CD14-positive monocyte (primary cell): Measurements from ENCODE around the gene CENPM. TPM values are rescaled to one million over a fixed set of nuclear protein-coding genes. Genes with fewer than 3 reads are reported as not detected.

Experiments used
- DNase-seq, 3 donors: peaks; one replicate each; pipeline ENCODE4 v3.0.0-alpha.2; 2011 to 2022
- H2AFZ ChIP-seq: 2 replicates; pipeline ENCODE4 v1.6.0; 2012; ENCODE audit warnings: mild to moderate bottlenecking, low read depth, low read length, inconsistent platforms; ENCODE audit not compliant: insufficient read depth, poor library complexity, severe bottlenecking
- H3K27ac ChIP-seq, 2 donors: 1 replicate in 1 of 2; 2 replicates in 1 of 2; pipeline ENCODE4 v1.5.1; 2012 to 2013; ENCODE audit warnings: low read length in 2 of 2, control low read depth in 1 of 2, inconsistent platforms in 1 of 2, low read depth in 1 of 2, mild to moderate bottlenecking in 1 of 2
- H3K27me3 ChIP-seq, 2 donors: one replicate each; pipeline versions ENCODE4 v1.6.0 to v1.6.1; 2011 to 2013; ENCODE audit warnings: low read length in 2 of 2; ENCODE audit not compliant: control insufficient read depth in 2 of 2, insufficient read depth in 2 of 2
- H3K36me3 ChIP-seq, 2 donors: replicated peaks in 1 of 2; 1 replicate in 1 of 2; 2 replicates in 1 of 2; pipeline versions ENCODE4 v1.5.1 to v1.6.1; 2012 to 2013; ENCODE audit warnings: low read length in 2 of 2, control low read depth in 1 of 2, inconsistent platforms in 1 of 2, mild to moderate bottlenecking in 1 of 2; ENCODE audit not compliant: insufficient read depth in 2 of 2, control insufficient read depth in 1 of 2
- H3K4me1 ChIP-seq, 2 donors: 1 replicate in 1 of 2; 2 replicates in 1 of 2; pipeline versions ENCODE4 v1.5.1 to v1.6.1; 2012 to 2013; ENCODE audit warnings: low read length in 2 of 2, control low read depth in 1 of 2, inconsistent platforms in 1 of 2, mild to moderate bottlenecking in 1 of 2, moderate library complexity in 1 of 2; ENCODE audit not compliant: insufficient read depth in 2 of 2, control insufficient read depth in 1 of 2
- H3K4me2 ChIP-seq: replicated peaks from 2 replicates; pipeline ENCODE3; 2012; ENCODE audit warnings: low read length, moderate library complexity, mild to moderate bottlenecking; ENCODE audit not compliant: poor library complexity, severe bottlenecking; ENCODE audit errors: extremely low read depth
- H3K4me3 ChIP-seq, 3 experiments: fragments of 200-600 bp in 1 of 3; sonication (generic) in 1 of 3; replicated peaks in 1 of 3; 1 replicate in 2 of 3; 2 replicates in 1 of 3; pipeline ENCODE4 v1.5.1; 2011 to 2013; ENCODE audit warnings: low read length in 3 of 3, mild to moderate bottlenecking in 3 of 3, control low read depth in 2 of 3, low read depth in 2 of 3, inconsistent platforms in 1 of 3, moderate library complexity in 1 of 3
- H3K79me2 ChIP-seq: 2 replicates; pipeline ENCODE4 v1.6.0; 2012; ENCODE audit warnings: mild to moderate bottlenecking, control low read depth, inconsistent platforms, low read length, moderate library complexity; ENCODE audit not compliant: insufficient read depth
- H3K9ac ChIP-seq: 2 replicates; pipeline ENCODE4 v1.6.0; 2017; ENCODE audit warnings: low read length, mild to moderate bottlenecking; ENCODE audit not compliant: insufficient read depth, poor library complexity, severe bottlenecking
- H3K9me3 ChIP-seq, 2 donors: replicated peaks in 1 of 2; 1 replicate in 1 of 2; 2 replicates in 1 of 2; pipeline versions ENCODE4 v1.5.1 to v1.6.1; 2012 to 2013; ENCODE audit warnings: low read length in 2 of 2, control low read depth in 1 of 2; ENCODE audit not compliant: control insufficient read depth in 1 of 2, insufficient read depth in 1 of 2
- H4K20me1 ChIP-seq: 2 replicates; pipeline ENCODE4 v1.6.0; 2012; ENCODE audit warnings: mild to moderate bottlenecking, low read length, control low read depth, moderate library complexity; ENCODE audit not compliant: insufficient read depth
- H3K27ac Mint-ChIP-seq, 7 donors: one replicate each; pipeline ENCODE4 v1.8.0; 2020; ENCODE audit warnings: mild to moderate bottlenecking in 7 of 7, mixed read lengths in 7 of 7, moderate library complexity in 6 of 7, inconsistent platforms in 2 of 7
- H3K27me3 Mint-ChIP-seq, 3 donors: one replicate each; pipeline ENCODE4 v1.8.0; 2021 to 2022; ENCODE audit warnings: low read depth in 3 of 3, mild to moderate bottlenecking in 3 of 3, mixed read lengths in 3 of 3, moderate library complexity in 3 of 3, inconsistent platforms in 1 of 3
- H3K36me3 Mint-ChIP-seq, 2 donors: one replicate each; pipeline ENCODE4 v1.8.0; 2020; ENCODE audit warnings: mixed read lengths in 2 of 2, inconsistent platforms in 1 of 2, mild to moderate bottlenecking in 1 of 2
- H3K4me1 Mint-ChIP-seq: one replicate; pipeline ENCODE4 v1.8.0; 2020; ENCODE audit warnings: mild to moderate bottlenecking, mixed read lengths
- H3K4me3 Mint-ChIP-seq, 2 donors: one replicate each; pipeline ENCODE4 v1.8.0; 2020; ENCODE audit warnings: mild to moderate bottlenecking in 2 of 2, mixed read lengths in 2 of 2, moderate library complexity in 1 of 2
- H3K9me3 Mint-ChIP-seq, 7 donors: one replicate each; pipeline ENCODE4 v1.8.0; 2020 to 2022; ENCODE audit warnings: mixed read lengths in 7 of 7, mild to moderate bottlenecking in 6 of 7, moderate library complexity in 6 of 7, inconsistent platforms in 2 of 7
- WGBS: methylation state at CpG from one replicate; pipeline ENCODE4 v1.1.5; 2013; ENCODE audit warnings: missing lambda C conversion rate; ENCODE audit not compliant: insufficient coverage; 5-methylcytosine and 5-hydroxymethylcytosine counted together
- intact Hi-C, 2 donors: fragments of 100-400 bp; cut with micrococcal nuclease; formaldehyde crosslinking; loops; one replicate each; pipeline versions ENCODE4 v1.15.0 to v1.15.1; 2023
- polyA plus RNA-seq, 3 donors: library from polyadenylated mRNA; depleted of rRNA in 1 of 3; unstranded in 2 of 3; stranded (reverse) in 1 of 3; fragments of 300-500 nt in 2 of 3; fragments of >200 nt in 1 of 3; fragmentation: Illumina TruSeq in 2 of 3; gene quantifications; 1 replicate in 2 of 3; 2 replicates in 1 of 3; pipeline ENCODE4 v1.2.3, GENCODE V29; 2012 to 2021
- TF ChIP-seq, protein P1 (sequence below): fragments of 200-600 bp; IDR thresholded peaks from one replicate; pipeline ENCODE4 v1.8.0; 2022; ENCODE audit warnings: antibody characterized with exemption, mild to moderate bottlenecking

The CENPM gene
- polyA plus RNA-seq, 3 donors, result 0.20 TPM; not detected in 2

DNA sequence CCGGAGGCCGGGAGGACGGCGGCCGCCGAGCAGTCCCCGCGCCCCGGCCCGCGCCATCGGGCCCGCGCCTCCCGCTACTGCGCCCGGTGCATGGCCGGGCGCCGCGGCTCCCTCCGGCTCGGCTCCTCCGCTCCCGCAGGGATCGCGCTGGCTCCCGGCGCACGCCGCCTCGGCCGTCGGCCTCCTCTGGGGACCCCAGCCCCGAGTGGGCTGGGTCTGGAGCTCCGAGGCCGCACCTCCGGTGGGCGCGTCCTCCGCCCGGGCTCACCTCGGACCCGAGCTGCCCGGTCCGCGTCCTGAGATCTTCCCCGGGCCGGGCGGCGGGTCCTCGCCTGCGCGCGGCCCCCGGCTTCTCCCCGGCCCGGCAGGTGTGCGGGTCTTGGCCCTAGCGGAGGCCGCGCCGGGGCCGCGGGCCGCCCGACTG is 32.3 kb downstream of the CENPM start:
- H3K27ac Mint-ChIP-seq, result no peak overlapping the region
- Histone ChIP-seq H3K27me3 (peaks cover 46 to 67% of the 10 kb centered on the region in 2 donors), H4K20me1 (peaks cover 7% of the 10 kb centered on the region), H3K9ac (no peak overlapping the region), H2AFZ (no peak overlapping the region), H3K36me3 (no peaks in the 10 kb centered on the region), H3K4me1 (peaks cover 36 to 56% of the 10 kb centered on the region in 2 donors), H3K27ac (no peak overlapping the region), H3K4me3 (peak overlapping the region in 1 of 3 experiments; percentile 39), H3K9me3 (peaks cover 0 to 35% of the 10 kb centered on the region in 2 donors), H3K4me2 (peak overlapping the region; percentile 57), H3K79me2 (no peaks in the 10 kb centered on the region)
- DNase-seq, result no peak
- TF ChIP-seq, protein P1, sequence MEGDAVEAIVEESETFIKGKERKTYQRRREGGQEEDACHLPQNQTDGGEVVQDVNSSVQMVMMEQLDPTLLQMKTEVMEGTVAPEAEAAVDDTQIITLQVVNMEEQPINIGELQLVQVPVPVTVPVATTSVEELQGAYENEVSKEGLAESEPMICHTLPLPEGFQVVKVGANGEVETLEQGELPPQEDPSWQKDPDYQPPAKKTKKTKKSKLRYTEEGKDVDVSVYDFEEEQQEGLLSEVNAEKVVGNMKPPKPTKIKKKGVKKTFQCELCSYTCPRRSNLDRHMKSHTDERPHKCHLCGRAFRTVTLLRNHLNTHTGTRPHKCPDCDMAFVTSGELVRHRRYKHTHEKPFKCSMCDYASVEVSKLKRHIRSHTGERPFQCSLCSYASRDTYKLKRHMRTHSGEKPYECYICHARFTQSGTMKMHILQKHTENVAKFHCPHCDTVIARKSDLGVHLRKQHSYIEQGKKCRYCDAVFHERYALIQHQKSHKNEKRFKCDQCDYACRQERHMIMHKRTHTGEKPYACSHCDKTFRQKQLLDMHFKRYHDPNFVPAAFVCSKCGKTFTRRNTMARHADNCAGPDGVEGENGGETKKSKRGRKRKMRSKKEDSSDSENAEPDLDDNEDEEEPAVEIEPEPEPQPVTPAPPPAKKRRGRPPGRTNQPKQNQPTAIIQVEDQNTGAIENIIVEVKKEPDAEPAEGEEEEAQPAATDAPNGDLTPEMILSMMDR, result no peak
- H3K4me1 Mint-ChIP-seq, result peaks cover 33% of the 10 kb centered on the region
- peaks cover 54 to 75% (median 66%) of the 10 kb centered on the region in 3 donors for H3K27me3 Mint-ChIP-seq
- 1% methylated on average over 62 of the region's 67 CpGs for WGBS
- intact Hi-C loops, result no loop called here
- H3K9me3 Mint-ChIP-seq, result peaks cover 0 to 24% (median 12%) of the 10 kb centered on the region in 7 donors
- no peak overlapping the region for H3K4me3 Mint-ChIP-seq
- H3K36me3 Mint-ChIP-seq, result peaks cover 6 to 7% of the 10 kb centered on the region in 2 donors

DNA sequence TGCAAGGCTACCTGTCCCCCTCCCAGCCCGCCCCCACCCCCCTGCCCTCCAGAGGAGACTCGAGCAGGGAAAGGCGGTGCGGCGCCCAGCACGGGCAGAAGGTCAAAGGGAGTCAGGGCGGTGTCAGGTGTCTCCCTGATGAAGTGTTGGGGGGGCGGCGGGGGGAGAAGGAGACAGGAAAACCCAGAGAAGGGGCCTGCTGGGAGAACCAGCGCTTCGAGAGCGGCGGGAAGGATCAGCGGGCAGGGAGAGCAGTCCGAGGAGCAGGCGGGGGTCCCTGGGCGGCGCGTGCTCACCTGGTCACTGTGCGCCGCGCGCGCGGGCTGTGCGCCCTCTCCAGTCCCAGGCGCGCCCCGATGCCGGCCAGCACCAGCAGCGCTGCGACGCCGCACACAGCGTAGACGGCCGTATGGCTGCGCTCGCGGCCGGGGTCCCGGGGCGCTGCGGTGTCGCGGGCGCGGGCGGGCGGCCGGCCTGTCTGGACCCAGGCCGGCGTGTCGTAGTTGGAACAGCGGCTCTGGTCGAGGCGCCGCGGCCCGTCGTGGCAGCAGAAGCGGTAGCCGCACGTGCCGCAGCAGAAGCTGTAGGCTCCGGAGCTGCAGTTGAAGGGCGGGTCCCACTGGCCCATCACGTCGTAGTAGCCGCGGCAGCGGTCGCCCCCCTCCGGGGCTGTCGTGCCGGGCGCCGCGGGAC is 33.0 kb downstream of the CENPM start:
- H3K36me3 Mint-ChIP-seq, result peaks cover 7 to 8% of the 10 kb centered on the region in 2 donors
- H3K9ac ChIP-seq, result no peak overlapping the region
- peak overlapping the region in 1 of 2 donors; percentile 51 for H3K4me3 Mint-ChIP-seq
- peaks cover 0 to 35% of the 10 kb centered on the region in 2 donors for H3K9me3 ChIP-seq
- peaks cover 12% of the 10 kb centered on the region for H4K20me1 ChIP-seq
- no peak overlapping the region for H2AFZ ChIP-seq
- peaks cover 33% of the 10 kb centered on the region for H3K4me1 Mint-ChIP-seq
- H3K4me2 ChIP-seq, result peak overlapping the region; percentile 57
- H3K4me1 ChIP-seq, result peaks cover 30 to 55% of the 10 kb centered on the region in 2 donors
- TF ChIP-seq, protein P1, result no peak
- peaks cover 58 to 81% (median 72%) of the 10 kb centered on the region in 3 donors for H3K27me3 Mint-ChIP-seq
- DNase-seq, result no peak
- intact Hi-C loops, result no loop called here
- H3K79me2 ChIP-seq, result no peaks in the 10 kb centered on the region
- H3K9me3 Mint-ChIP-seq, result peaks cover 0 to 28% (median 10%) of the 10 kb centered on the region in 7 donors
- H3K27me3 ChIP-seq, result peaks cover 48 to 73% of the 10 kb centered on the region in 2 donors
- H3K4me3 ChIP-seq, result no peak overlapping the region
- 6% methylated on average over 74 of the region's 79 CpGs for WGBS
- no peaks in the 10 kb centered on the region for H3K36me3 ChIP-seq
- no peak overlapping the region for H3K27ac ChIP-seq
- no peak overlapping the region for H3K27ac Mint-ChIP-seq
